Right lobe of liver (tissue), 4 donors: ENCODE results near the gene ATP2B1.

ENCODE experiments used
- POLR2A ChIP-seq: fragments of 450-650 bp; IDR thresholded peaks from one replicate; pipeline ENCODE4 v1.6.1; 2017; ENCODE audit warnings: antibody characterized with exemption, mild to moderate bottlenecking
- TF ChIP-seq, protein P1 (sequence below), 4 donors: fragments of 200-600 bp in 3 of 4; fragments of 450-650 bp in 1 of 4; IDR thresholded peaks; one replicate each; pipeline versions ENCODE4 v1.5.1 to v1.8.0; 2016 to 2022; ENCODE audit warnings: antibody characterized with exemption in 4 of 4, mild to moderate bottlenecking in 2 of 4
- donor health status: DM: no; HTN: no; CAD: no.
- donor health status: DM: no; HTN: no; CAD: no.
- donor health status: DM: no; HTN: yes; CAD: no.

DNA sequence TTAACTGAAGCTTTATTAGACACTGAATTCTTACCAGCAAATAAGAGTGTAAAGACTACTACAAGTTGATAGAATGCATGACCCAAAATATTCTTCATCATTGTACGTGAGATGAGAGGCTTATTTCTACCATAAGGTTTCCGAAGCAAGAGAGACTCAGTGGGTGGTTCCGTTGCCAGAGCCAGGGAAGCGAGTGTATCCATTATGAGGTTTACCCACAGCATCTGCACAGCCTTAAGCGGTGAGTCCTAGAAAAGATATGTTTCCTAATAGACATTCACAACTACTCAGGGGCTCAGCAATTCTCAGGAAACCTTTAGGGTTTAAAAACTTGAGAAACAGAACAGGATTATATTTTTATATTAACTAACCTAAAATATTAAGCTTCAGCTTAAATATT, 105.0 kb downstream of the ATP2B1 start:
- TF ChIP-seq, protein P1, sequence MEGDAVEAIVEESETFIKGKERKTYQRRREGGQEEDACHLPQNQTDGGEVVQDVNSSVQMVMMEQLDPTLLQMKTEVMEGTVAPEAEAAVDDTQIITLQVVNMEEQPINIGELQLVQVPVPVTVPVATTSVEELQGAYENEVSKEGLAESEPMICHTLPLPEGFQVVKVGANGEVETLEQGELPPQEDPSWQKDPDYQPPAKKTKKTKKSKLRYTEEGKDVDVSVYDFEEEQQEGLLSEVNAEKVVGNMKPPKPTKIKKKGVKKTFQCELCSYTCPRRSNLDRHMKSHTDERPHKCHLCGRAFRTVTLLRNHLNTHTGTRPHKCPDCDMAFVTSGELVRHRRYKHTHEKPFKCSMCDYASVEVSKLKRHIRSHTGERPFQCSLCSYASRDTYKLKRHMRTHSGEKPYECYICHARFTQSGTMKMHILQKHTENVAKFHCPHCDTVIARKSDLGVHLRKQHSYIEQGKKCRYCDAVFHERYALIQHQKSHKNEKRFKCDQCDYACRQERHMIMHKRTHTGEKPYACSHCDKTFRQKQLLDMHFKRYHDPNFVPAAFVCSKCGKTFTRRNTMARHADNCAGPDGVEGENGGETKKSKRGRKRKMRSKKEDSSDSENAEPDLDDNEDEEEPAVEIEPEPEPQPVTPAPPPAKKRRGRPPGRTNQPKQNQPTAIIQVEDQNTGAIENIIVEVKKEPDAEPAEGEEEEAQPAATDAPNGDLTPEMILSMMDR (IDR thresholded peaks at IDR 0.05): no peak
- no peak for TF ChIP-seq POLR2A
